Skeletal muscle cell (primary cell): ENCODE results near the gene PTPRD.

Experiments used
- DNase-seq: peaks from one replicate; pipeline ENCODE4 v3.0.0-alpha.2; 2010; ENCODE audit warnings: low read depth
- H3K4me3 ChIP-seq: 2 replicates; pipeline ENCODE4 v1.5.1; 2011; ENCODE audit warnings: low read depth, mild to moderate bottlenecking, control low read depth, low read length, moderate library complexity

Gene PTPRD

DNA sequence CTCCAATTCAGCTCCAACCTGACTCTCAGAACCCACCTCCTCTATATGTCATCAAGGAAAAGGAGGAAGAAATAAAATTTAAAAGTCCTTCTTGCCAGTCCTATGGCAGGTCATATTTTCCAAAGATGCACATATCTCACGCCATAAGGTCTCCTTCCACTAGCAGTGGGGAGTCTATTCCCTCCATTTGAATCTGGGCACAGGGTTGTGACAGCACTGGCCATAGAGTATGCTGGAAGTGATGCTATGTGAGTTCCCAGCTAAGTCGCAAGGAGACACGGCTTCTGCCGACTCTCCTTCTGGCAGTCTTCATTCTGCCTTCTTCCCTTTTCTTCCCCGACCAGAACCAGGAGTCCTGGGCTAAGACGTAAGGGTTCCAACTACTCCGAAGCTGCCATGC, 1929.3 kb downstream of the PTPRD start:
- DNase-seq, result no peak
- H3K4me3 ChIP-seq, result no peak overlapping the region

DNA sequence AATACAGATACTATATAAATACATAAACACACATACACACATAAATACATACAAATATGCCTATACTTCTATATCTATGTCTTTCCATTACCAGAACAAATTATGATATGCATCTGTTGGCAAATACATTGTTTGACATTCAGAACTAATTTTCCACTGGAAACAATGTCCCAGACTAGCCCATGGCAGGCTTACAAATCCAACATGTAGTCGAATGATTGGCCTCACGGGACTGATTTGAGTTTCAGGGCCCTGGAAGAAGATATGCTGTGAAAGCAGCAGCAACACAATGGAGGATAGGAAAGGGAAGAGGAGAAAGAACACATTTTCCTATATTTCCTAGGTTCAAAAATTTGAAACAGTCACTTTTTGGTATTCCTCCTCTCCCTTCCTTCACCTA, 1932.1 kb downstream of the PTPRD start:
- no peak for DNase-seq
- no peak overlapping the region for H3K4me3 ChIP-seq

DNA sequence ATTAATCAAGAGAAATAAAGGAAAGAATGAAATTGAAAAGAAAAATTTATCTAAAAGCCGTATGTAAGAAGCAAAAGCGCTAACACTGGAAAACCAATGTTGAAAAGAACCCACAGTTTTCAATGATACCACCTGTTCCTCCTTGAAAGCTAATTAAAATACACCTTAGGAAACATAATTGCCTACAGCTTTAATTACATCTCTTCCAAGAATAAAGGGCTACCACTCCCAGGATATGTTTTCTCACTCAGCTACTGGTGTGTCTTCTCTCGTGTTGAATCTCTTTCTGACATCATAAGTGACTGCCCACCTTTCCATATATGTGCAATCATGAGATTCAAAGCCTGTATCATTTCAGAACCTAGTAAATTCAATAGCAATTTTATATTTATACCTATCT, 1932.6 kb downstream of the PTPRD start:
- no peak overlapping the region for H3K4me3 ChIP-seq
- no peak for DNase-seq

DNA sequence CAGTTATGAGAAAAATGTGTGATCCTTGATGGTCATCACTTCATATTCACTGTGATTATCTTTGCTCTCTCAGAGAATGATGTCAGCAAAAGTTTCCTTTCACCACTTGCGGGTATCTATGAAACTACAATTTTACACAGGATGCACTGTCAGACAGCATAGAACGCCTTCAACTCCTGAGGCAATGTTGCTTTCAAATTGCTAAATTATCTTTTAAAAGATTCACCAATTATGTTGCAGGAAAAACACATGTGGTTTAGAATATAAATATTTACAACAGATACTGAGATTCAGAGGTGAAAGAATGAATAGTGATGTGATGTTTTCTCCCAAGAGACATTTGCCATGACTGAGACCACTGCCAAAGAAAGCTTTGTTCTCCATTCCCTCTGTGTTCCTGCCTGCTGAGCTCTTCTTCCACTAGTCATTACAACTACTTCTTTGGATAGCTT, 1933.4 kb downstream of the PTPRD start:
- H3K4me3 ChIP-seq, result no peak overlapping the region
- DNase-seq, result no peak

DNA sequence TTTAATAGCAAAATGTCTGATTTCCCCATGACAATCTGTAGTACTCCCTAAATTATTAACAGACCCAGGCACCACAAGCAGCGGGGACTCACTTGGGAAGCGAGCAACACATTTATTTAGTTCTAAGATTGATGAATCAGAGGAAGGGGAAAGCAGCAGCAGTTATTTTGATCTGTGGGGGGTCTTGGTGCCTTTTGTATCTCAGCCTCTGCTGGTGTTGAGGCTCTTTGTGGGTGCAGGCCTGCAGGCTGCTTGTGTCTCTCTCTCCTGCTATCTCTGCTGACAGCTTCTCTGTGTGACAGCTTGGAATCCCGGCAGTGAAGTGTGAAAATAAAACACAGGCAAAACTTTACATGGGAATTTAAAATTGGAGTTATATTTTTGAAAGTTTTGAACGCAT, 1935.1 kb downstream of the PTPRD start:
- no peak overlapping the region for H3K4me3 ChIP-seq
- no peak for DNase-seq

DNA sequence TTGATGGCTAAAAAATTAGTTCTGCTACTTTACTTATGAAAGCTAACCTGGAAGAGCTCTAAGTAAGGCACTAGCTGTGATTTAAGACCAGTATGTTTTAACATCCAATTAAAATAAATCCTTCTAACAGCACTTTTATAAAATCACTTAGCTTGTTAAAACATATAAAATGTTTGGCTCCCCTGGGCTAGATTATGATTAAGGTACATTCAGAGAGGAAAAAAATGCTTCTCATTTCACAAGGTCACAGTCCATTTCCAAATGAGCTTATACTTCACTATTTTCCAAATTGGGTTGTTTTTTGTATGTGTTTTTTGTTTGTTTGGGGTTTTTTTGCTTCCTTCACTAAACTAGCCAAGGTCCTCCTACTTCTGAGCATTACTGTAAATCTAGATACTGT, 1938.3 kb downstream of the PTPRD start:
- DNase-seq, result no peak

DNA sequence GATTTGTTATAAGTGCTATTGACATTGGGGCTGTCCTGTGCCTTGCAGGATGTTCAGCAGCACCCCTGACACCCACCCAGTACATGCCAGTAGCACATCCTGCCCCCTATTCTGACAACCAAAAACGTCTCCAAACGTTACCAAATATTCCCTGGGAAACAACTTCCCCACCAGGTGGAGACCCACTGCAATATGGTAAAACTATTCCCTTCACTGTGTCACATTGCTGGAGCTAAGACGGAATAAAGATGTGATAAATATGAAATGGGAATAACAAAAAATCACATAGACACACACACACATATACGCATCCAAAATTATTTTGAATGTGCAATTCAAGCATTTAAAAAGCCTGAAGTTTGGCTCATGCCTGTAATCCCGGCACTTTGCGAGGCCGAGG, 1939.0 kb downstream of the PTPRD start:
- DNase-seq, result no peak
- H3K4me3 ChIP-seq, result no peak overlapping the region

More for the DNA sequence above, 1938.3 kb downstream of the PTPRD start:
- no peak overlapping the region for H3K4me3 ChIP-seq

DNA sequence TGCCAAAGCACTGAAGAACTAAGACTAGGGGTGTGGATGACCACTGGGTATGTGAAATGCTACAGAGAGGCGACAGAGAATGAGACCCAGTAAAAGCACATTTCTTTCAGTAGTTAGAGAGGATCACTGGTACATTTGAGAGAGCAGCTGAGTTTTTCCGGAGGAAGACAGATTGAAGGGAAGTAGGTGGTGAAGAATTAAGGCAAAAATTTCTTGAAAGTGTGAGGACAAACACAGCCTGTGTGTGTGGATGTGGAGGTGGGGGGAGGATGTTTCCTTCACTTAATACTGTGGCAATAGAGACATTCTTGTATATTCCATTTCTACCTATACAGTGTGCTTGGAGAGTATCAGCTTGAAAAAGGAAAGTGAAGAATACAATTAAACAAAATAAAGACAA, 1942.1 kb downstream of the PTPRD start:
- DNase-seq, result no peak
- no peak overlapping the region for H3K4me3 ChIP-seq

DNA sequence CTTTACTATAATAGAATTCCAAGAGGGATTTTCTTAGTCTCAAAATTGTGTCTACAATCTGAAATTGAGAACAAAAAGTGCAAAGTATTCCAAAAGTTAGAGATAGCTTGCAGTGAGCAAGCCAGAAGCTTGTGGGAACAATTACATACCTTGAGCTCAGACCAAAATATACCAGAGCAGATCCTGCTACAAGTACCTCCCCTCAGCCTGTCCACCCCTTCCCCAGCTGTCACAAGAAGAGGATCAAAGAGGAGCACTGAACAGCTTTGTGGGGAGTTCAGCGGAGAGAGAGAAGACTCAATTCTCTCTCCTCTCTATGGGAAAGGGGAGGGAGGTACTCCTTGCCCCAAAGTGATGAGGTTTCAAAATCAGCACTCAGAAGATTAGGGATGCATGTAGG, 1944.1 kb downstream of the PTPRD start:
- DNase-seq, result no peak
- H3K4me3 ChIP-seq, result no peak overlapping the region

DNA sequence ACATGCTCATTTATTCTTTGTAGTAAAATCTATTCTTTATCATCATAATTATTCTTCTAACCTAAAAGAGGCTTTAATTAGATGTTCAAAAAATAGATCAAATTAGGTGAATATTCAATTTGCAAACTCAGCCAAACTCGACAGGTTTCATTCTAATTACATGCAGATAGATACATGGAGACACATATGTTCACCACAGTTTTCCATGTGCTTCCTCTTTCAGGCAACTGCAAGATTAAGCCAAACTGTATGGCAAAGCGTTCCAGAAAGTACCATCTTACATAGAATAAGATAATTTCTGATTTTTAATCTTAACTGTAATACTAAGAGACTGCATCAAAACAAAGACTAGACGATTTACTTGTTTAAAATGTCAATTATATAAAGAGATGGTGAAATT, 1944.6 kb downstream of the PTPRD start:
- H3K4me3 ChIP-seq, result no peak overlapping the region
- no peak for DNase-seq

DNA sequence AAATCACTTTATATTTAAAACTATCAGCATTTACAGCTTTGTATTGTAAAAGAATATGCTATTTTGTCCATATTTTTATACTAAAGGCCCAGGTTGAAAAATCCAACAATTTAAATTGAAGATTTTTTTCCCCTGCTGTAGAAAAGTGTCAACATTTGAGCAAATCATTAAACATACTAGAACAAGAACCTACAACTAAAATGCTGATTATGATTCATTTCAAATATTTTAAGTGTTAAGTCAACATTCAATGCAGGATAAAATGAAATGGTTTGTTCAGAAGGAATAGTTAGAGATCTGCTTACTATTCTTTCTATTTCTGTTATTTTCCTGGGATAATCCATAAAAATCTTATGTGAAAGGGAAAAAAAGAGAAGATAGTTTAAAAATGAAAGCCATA, 1946.7 kb downstream of the PTPRD start:
- no peak for DNase-seq

DNA sequence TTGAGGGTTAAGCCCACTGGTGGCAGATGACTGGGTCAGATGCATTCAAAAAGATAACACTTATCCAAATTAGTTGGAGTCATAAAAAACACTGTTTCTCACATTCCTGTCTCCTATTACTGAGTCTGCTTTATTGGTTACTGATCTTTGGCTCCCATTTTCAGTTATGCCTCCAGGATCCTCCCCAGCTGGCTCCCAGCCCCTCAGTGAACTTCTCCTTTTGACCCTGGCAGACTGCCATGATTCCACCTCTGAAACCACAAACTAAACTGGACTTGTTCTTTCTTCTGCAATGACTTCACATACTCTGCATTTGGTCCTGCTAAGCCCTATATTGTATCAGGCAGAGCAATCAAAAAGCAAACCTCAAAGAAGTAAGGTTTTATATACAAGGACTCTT, 1952.4 kb downstream of the PTPRD start:
- no peak overlapping the region for H3K4me3 ChIP-seq

More for the DNA sequence above, 1946.7 kb downstream of the PTPRD start:
- H3K4me3 ChIP-seq, result no peak overlapping the region

DNA sequence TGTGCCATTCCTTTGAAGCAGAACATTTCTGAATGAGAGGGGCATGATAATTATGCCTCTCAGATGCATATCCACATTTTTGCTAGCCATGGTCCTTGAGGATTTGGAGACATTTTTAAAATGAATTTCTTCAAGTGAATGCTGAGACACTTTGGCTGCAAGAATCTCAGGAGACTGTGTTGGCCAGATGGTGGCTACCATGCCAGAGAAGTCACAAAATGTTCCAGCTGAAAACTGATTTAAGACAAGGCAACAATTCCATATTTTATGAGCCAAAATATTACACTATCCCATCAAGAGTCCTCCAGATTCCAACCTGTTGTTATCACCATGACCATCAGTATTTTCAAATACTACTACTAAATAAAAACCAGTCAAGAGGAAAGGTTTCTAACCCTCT, 1953.7 kb downstream of the PTPRD start:
- no peak for DNase-seq
- no peak overlapping the region for H3K4me3 ChIP-seq

More for the DNA sequence above, 1952.4 kb downstream of the PTPRD start:
- peak; percentile 59 for DNase-seq

DNA sequence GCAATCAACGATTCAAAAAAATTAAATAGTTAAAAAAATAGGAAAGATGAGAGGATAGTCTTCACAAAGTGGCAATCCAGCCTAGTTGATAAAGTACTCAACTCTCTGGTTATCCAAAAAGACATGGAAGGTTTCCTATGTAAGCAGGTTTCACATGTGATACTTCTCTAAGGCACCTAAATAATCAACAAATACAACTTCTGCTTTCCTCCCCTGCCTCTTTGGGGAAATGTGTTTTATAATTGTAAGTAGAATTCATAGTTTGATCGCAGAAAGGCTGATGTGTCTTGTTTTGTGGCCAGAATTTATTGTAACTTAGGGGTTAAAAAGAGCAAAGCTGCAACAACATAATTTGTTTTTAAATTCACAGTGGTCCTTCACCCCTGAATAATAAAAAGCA, 1957.7 kb downstream of the PTPRD start:
- H3K4me3 ChIP-seq, result no peak overlapping the region
- DNase-seq, result no peak

DNA sequence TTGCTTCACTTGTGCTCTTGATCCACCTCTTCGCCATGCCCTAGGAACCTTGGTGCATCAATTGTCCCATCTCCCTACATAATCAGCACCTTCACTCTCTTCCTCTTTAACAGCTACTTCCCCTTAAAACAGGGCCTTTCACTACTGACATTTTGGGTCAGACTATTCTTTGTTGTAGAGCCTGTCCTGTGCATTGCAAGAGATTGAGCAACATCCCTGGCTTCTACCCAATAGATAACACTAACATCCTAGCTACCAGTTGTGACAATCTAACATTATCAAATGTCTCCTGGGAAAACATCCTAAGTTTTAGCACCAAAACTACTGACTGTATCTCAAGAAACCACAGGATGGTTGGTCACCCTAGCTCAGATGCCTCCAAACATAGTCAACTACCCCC, 1958.9 kb downstream of the PTPRD start:
- no peak for DNase-seq
- no peak overlapping the region for H3K4me3 ChIP-seq

DNA sequence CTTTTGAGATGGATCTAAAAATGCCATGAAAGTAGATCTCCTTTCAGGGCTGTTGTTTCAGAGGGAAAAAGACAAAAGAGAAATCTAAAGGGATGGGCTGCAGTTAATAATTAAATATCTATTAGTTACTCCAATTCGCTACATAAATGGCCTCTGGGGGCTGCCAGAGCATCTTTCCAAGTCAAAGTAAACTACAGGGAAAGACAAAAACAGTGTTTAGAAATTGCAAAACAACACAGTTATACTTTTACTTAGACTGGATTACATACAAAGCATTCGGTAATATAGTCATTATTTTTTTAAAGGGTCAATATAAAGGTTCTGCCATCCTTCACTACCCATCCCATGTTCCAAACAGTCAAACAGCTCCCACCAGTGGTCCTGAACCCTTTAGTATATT, 1959.7 kb downstream of the PTPRD start:
- DNase-seq, result no peak
- H3K4me3 ChIP-seq, result no peak overlapping the region

DNA sequence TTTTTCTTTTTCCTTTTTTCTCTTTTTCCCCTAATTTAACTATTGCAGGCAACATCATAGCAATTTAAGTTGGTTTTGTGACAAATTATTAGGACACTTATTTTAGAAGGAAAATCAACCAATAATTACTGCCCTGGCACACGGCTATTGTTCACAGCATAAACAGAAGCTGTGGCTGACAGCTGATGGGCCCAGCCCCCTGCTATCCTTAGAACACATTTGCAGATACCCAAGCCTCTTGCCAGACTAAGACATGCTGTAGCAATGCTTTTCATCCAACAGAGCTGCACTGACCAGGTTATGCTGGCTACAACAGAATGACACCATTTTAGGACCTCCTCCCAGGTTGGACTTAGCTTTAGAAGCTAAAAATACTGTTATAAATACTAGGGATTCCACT, 1960.5 kb downstream of the PTPRD start:
- DNase-seq, result no peak

DNA sequence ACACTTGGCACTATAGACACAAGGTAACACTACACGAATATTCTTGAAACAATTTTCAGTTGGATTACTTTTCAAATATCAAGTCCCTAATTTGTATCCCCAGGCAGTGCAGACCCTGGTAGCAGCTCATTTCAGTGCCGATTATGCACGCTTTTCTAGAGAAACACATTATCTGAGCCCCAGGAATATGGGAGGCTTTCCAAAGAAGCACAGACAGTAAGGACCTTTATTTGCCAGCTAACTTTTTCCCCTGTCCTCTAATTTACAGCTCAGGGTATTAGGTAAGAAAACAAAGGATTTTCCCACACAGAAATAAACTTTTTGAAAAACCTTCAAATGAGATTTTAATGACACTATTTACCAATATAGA, 1961.0 kb downstream of the PTPRD start:
- no peak overlapping the region for H3K4me3 ChIP-seq
- DNase-seq, result no peak

More for the DNA sequence above, 1960.5 kb downstream of the PTPRD start:
- H3K4me3 ChIP-seq, result no peak overlapping the region

DNA sequence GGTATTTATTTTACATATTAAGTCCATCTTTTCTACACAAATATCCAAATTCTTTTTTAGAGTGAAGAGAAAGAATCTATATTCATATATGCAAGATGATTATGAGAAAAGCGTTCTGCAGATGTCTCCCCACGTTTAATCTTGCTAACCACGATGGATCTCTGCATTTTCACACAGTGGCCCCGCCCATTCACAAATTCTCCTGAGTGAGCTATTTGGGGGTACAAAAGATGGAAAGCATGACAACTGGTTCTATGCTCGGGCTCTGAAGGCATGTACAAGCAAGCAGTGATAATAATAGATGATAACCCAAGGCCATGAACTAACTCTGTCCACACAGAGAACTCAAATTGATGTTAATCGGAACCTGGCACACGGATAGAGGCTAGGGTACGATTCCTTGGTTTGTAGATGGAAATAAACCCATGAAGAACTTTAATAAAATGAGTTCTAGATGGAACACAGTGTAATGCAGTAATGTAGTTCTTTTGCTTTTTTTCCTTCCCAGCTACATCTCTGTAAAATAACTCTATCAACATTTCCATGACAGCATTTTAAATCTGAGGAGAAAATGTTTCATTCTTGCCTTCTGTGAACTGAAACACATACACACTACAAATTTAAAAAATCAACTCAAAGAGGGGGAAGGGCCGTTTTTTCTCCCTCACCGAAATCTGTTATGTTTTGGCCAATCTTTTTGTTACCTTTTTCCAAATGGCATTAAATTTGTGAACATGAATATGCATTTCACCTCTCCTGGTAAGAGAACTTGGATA, 1961.5 kb downstream of the PTPRD start:
- H3K4me3 ChIP-seq, result no peak overlapping the region
- DNase-seq, result no peak

DNA sequence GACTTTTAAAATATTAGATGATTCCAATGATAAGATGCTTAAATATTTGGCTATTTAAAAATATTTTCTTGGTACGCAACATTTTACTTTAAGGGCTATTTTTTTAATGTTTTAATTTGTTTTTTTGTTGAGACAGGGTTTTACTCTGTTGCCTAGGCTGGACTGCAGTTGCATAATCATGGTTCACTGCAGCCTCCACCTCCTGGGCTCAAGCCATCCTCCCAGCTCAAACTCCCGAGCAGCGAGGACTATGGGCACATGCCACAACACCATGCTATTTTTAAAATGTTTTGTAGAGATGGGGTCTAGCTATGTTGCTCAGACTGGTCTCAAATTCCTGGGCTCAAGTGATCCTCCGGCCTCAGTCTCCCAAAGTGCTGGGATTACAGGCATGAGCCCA, 1963.0 kb downstream of the PTPRD start:
- DNase-seq, result no peak
- H3K4me3 ChIP-seq, result no peak overlapping the region

DNA sequence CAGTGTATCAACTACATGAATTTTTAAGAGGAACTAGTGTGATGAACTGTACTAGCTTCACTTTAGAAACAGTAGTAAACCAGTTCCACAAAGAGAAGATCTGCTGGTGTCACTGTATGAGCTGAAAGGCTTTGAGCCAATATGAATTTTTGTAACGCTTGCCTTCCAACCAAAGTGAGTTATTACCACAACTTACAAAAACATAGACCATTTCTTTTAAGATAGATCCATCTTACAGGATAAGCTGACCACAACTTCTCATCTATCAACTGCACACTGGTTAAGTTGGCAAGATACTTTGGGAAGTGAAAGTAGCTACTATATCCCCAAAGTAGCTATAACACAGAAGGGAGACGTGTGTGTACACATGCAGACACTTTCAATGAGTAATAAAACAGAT, 1963.6 kb downstream of the PTPRD start:
- no peak overlapping the region for H3K4me3 ChIP-seq
- no peak for DNase-seq
